Measurements from ENCODE around the gene LHFPL3. TPM values are rescaled to one million over a fixed set of nuclear protein-coding genes. Genes with fewer than 3 reads are reported as not detected.

Gene LHFPL3
- total and polyA plus RNA-seq, 2 of the 13 experiments (the other 11 are each of a cell fraction or from before 2014, with no cell fraction given) = not detected

DNA sequence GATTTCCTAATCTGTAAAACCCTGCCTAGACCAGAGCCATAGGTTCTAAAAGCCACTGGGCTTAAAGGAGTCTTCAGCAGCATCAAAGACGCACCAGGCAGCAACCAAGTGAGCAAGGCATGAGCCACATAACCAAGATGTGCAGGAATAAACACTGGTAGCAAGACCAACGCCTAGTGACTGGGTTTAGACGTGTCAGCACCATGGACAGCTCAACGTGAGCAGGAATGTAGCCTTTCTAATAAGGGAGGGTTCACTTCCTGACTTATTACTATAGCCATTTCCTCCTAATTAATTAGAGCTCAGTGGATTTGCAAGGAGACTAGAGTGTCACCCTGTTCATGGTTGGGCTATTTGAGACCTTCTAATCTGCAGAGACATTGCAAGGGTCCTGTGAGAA, 223.7 kb downstream of the LHFPL3 start:
- in situ Hi-C loops (cut with HindIII; ENCODE audit: extremely low pct_ligation_motif_present, low pct_unique_long_range_greater_than_20kb) = no loop called here
- no TSS peak for BruUV-seq (replicated peaks)
- POLR2A ChIA-PET = no interaction called here
- TF ChIP-seq, protein P1, sequence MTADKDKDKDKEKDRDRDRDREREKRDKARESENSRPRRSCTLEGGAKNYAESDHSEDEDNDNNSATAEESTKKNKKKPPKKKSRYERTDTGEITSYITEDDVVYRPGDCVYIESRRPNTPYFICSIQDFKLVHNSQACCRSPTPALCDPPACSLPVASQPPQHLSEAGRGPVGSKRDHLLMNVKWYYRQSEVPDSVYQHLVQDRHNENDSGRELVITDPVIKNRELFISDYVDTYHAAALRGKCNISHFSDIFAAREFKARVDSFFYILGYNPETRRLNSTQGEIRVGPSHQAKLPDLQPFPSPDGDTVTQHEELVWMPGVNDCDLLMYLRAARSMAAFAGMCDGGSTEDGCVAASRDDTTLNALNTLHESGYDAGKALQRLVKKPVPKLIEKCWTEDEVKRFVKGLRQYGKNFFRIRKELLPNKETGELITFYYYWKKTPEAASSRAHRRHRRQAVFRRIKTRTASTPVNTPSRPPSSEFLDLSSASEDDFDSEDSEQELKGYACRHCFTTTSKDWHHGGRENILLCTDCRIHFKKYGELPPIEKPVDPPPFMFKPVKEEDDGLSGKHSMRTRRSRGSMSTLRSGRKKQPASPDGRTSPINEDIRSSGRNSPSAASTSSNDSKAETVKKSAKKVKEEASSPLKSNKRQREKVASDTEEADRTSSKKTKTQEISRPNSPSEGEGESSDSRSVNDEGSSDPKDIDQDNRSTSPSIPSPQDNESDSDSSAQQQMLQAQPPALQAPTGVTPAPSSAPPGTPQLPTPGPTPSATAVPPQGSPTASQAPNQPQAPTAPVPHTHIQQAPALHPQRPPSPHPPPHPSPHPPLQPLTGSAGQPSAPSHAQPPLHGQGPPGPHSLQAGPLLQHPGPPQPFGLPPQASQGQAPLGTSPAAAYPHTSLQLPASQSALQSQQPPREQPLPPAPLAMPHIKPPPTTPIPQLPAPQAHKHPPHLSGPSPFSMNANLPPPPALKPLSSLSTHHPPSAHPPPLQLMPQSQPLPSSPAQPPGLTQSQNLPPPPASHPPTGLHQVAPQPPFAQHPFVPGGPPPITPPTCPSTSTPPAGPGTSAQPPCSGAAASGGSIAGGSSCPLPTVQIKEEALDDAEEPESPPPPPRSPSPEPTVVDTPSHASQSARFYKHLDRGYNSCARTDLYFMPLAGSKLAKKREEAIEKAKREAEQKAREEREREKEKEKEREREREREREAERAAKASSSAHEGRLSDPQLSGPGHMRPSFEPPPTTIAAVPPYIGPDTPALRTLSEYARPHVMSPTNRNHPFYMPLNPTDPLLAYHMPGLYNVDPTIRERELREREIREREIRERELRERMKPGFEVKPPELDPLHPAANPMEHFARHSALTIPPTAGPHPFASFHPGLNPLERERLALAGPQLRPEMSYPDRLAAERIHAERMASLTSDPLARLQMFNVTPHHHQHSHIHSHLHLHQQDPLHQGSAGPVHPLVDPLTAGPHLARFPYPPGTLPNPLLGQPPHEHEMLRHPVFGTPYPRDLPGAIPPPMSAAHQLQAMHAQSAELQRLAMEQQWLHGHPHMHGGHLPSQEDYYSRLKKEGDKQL (CRISPR knock-in tag; IDR thresholded peaks at IDR 0.05; ENCODE audit: low read depth) = no peak
- TF ChIP-seq, protein P2, sequence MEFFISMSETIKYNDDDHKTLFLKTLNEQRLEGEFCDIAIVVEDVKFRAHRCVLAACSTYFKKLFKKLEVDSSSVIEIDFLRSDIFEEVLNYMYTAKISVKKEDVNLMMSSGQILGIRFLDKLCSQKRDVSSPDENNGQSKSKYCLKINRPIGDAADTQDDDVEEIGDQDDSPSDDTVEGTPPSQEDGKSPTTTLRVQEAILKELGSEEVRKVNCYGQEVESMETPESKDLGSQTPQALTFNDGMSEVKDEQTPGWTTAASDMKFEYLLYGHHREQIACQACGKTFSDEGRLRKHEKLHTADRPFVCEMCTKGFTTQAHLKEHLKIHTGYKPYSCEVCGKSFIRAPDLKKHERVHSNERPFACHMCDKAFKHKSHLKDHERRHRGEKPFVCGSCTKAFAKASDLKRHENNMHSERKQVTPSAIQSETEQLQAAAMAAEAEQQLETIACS (CRISPR knock-in tag; IDR thresholded peaks at IDR 0.05) = no peak
- no peak for TF ChIP-seq KLF9 (CRISPR knock-in tag; IDR thresholded peaks at IDR 0.05; ENCODE audit: low read depth)
- TF ChIP-seq, protein P3, sequence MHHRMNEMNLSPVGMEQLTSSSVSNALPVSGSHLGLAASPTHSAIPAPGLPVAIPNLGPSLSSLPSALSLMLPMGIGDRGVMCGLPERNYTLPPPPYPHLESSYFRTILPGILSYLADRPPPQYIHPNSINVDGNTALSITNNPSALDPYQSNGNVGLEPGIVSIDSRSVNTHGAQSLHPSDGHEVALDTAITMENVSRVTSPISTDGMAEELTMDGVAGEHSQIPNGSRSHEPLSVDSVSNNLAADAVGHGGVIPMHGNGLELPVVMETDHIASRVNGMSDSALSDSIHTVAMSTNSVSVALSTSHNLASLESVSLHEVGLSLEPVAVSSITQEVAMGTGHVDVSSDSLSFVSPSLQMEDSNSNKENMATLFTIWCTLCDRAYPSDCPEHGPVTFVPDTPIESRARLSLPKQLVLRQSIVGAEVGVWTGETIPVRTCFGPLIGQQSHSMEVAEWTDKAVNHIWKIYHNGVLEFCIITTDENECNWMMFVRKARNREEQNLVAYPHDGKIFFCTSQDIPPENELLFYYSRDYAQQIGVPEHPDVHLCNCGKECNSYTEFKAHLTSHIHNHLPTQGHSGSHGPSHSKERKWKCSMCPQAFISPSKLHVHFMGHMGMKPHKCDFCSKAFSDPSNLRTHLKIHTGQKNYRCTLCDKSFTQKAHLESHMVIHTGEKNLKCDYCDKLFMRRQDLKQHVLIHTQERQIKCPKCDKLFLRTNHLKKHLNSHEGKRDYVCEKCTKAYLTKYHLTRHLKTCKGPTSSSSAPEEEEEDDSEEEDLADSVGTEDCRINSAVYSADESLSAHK (CRISPR knock-in tag; IDR thresholded peaks at IDR 0.05; ENCODE audit: borderline replicate concordance) = no peak
- TF ChIP-seq FOXA3 (CRISPR knock-in tag; IDR thresholded peaks at IDR 0.05) = no peak
- no peak for TF ChIP-seq STAG1 (CRISPR knock-in tag; IDR thresholded peaks at IDR 0.05)
- TF ChIP-seq ZNF350 (CRISPR knock-in tag; IDR thresholded peaks at IDR 0.05; ENCODE audit: borderline replicate concordance, low read depth) = no peak
- peak; percentile 15; the same call in 1 of the 2 replicates for TF ChIP-seq GABPB1 (CRISPR knock-in tag; IDR thresholded peaks at IDR 0.05)
- no peak for TF ChIP-seq ZFP1 (CRISPR knock-in tag; IDR thresholded peaks at IDR 0.05)
- TF ChIP-seq RARG (CRISPR knock-in tag; IDR thresholded peaks at IDR 0.05; ENCODE audit: low read depth) = no peak
- no peak for TF ChIP-seq ZNF672 (CRISPR knock-in tag; IDR thresholded peaks at IDR 0.05)
- TF ChIP-seq KDM4B (CRISPR knock-in tag; IDR thresholded peaks at IDR 0.05) = peak; percentile 78
- TF ChIP-seq, protein P4, sequence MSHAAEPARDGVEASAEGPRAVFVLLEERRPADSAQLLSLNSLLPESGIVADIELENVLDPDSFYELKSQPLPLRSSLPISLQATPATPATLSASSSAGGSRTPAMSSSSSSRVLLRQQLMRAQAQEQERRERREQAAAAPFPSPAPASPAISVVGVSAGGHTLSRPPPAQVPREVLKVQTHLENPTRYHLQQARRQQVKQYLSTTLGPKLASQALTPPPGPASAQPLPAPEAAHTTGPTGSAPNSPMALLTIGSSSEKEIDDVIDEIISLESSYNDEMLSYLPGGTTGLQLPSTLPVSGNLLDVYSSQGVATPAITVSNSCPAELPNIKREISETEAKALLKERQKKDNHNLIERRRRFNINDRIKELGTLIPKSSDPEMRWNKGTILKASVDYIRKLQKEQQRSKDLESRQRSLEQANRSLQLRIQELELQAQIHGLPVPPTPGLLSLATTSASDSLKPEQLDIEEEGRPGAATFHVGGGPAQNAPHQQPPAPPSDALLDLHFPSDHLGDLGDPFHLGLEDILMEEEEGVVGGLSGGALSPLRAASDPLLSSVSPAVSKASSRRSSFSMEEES (CRISPR knock-in tag; IDR thresholded peaks at IDR 0.05) = peak; percentile 49; the same call in 1 of the 2 replicates

More for the DNA sequence above, 223.7 kb downstream of the LHFPL3 start:
- WGBS (ENCODE audit: low lambda C conversion rate) = 4% methylated on average over 4 of the region's 4 CpGs
- Histone ChIP-seq H3K36me3 (replicated peaks in 1 of 2; ENCODE audit: control insufficient read depth in 1 of 2, insufficient read depth in 2 of 2, low read length in 2 of 2) (no peaks in the 10 kb centered on the region), H3K27me3 (ENCODE audit: control insufficient read depth in 1 of 2, insufficient read depth in 2 of 2, low read length in 2 of 2) (no peaks in the 10 kb centered on the region), H3K4me3 (replicated peaks in 1 of 3; ENCODE audit: insufficient read depth in 1 of 3, low read depth in 2 of 3, low read length in 3 of 3) (no peak overlapping the region), H3K79me2 (ENCODE audit: insufficient read depth, low read length) (no peaks in the 10 kb centered on the region), H4K20me1 (ENCODE audit: insufficient read depth, low read length) (no peaks in the 10 kb centered on the region), H2AFZ (ENCODE audit: low read length) (no peak overlapping the region), H3K9ac (ENCODE audit: insufficient read depth, low read depth, low read length) (no peak overlapping the region), H3K4me2 (ENCODE audit: low read depth, low read length) (no peak overlapping the region), H3K9me3 (ENCODE audit: low read length) (no peaks in the 10 kb centered on the region), H3K27ac (ENCODE audit: extremely low read length, insufficient read depth, low read length) (no peak overlapping the region), H3K4me1 (ENCODE audit: insufficient read depth, low read length) (no peaks in the 10 kb centered on the region)
- intact Hi-C loops (cut with micrococcal nuclease; ENCODE audit: unreplicated experiment) = no loop called here
- DNase-seq (ENCODE audit: low spot score) = peak; percentile 31
- CTCF ChIA-PET (ENCODE audit: low intra/inter-chr PET ratio, low total read pairs) = no interaction called here
- no peak for ATAC-seq
- no peak for FAIRE-seq
